Liver (tissue), 9 donors: ENCODE results near the gene KIF26B. TPM values are rescaled to one million over a fixed set of nuclear protein-coding genes. Genes with fewer than 3 reads are reported as not detected.

ENCODE experiments used
- DNase-seq: peaks from one replicate; pipeline ENCODE4 v3.0.0-alpha.2; 2017; ENCODE audit warnings: low spot score
- H3K27ac ChIP-seq, 2 donors: one replicate each; pipeline ENCODE4 v1.7.0; 2013; ENCODE audit warnings: inconsistent platforms in 2 of 2, low read length in 2 of 2, control low read depth in 1 of 2, low read depth in 1 of 2, mild to moderate bottlenecking in 1 of 2
- H3K27me3 ChIP-seq, 4 donors: one replicate each; pipeline versions ENCODE4 v1.6.1 to v1.7.0; 2013; ENCODE audit warnings: low read length in 3 of 4, inconsistent platforms in 1 of 4, mild to moderate bottlenecking in 1 of 4, moderate library complexity in 1 of 4; ENCODE audit not compliant: control insufficient read depth in 4 of 4, insufficient read depth in 4 of 4
- H3K36me3 ChIP-seq, 4 donors: one replicate each; pipeline versions ENCODE4 v1.6.1 to v1.7.0; 2013; ENCODE audit warnings: low read length in 3 of 4, mild to moderate bottlenecking in 3 of 4, low read depth in 1 of 4, moderate library complexity in 1 of 4; ENCODE audit not compliant: control insufficient read depth in 4 of 4, insufficient read depth in 3 of 4
- H3K4me1 ChIP-seq, 4 donors: one replicate each; pipeline versions ENCODE4 v1.6.1 to v1.7.0; 2013; ENCODE audit warnings: low read length in 3 of 4, mild to moderate bottlenecking in 3 of 4, moderate library complexity in 1 of 4; ENCODE audit not compliant: control insufficient read depth in 4 of 4, insufficient read depth in 4 of 4
- H3K4me3 ChIP-seq, 3 donors: one replicate each; pipeline versions ENCODE4 v1.6.1 to v1.7.0; 2013; ENCODE audit warnings: low read length in 3 of 3, control low read depth in 1 of 3, low read depth in 1 of 3, mild to moderate bottlenecking in 1 of 3
- H3K9ac ChIP-seq, 2 donors: one replicate each; pipeline ENCODE4 v1.7.0; 2013; ENCODE audit warnings: low read length in 2 of 2, mild to moderate bottlenecking in 2 of 2, moderate library complexity in 2 of 2, control low read depth in 1 of 2, low read depth in 1 of 2
- H3K9me3 ChIP-seq, 4 donors: one replicate each; pipeline versions ENCODE4 v1.6.1 to v1.7.0; 2013; ENCODE audit warnings: low read length in 3 of 4; ENCODE audit not compliant: control insufficient read depth in 4 of 4
- EGR1 ChIP-seq, 2 donors: IDR thresholded peaks; 2 replicates each; pipeline ENCODE4 v1.6.1; 2016 to 2018; ENCODE audit warnings: antibody characterized with exemption in 2 of 2, low read depth in 2 of 2
- FOXA1 ChIP-seq: IDR thresholded peaks from 2 replicates; pipeline ENCODE4 v1.6.1; 2016; ENCODE audit warnings: antibody characterized with exemption
- FOXA2 ChIP-seq: IDR thresholded peaks from 2 replicates; pipeline ENCODE4 v1.6.1; 2016; ENCODE audit warnings: antibody characterized with exemption
- GABPA ChIP-seq, 2 donors: IDR thresholded peaks in 1 of 2; conservative IDR thresholded peaks in 1 of 2; 2 replicates each; pipeline ENCODE4 v1.6.1; 2016; ENCODE audit warnings: antibody characterized with exemption in 2 of 2, mild to moderate bottlenecking in 1 of 2, moderate library complexity in 1 of 2
- HNF4A ChIP-seq, 2 donors: conservative IDR thresholded peaks; 2 replicates each; pipeline ENCODE4 v1.6.1; 2016; ENCODE audit warnings: antibody characterized with exemption in 2 of 2, mild to moderate bottlenecking in 2 of 2
- HNF4G ChIP-seq: IDR thresholded peaks from 2 replicates; pipeline ENCODE4 v1.6.1; 2016; ENCODE audit warnings: antibody characterized with exemption
- JUND ChIP-seq, 2 donors: IDR thresholded peaks; 2 replicates each; pipeline ENCODE4 v1.6.1; 2016; ENCODE audit warnings: antibody characterized with exemption in 2 of 2
- NR2F2 ChIP-seq: IDR thresholded peaks from 2 replicates; pipeline ENCODE4 v1.6.1; 2016; ENCODE audit warnings: antibody characterized with exemption
- RAD21 ChIP-seq, 2 donors: IDR thresholded peaks; 2 replicates each; pipeline ENCODE4 v1.6.1; 2016; ENCODE audit warnings: antibody characterized with exemption in 2 of 2, mild to moderate bottlenecking in 2 of 2
- RXRA ChIP-seq, 2 donors: IDR thresholded peaks; 2 replicates each; pipeline ENCODE4 v1.6.1; 2017 to 2018; ENCODE audit warnings: antibody characterized with exemption in 2 of 2, mild to moderate bottlenecking in 1 of 2
- WGBS: extraction: QIAGEN DNeasy Blood & Tissue Kit; methylation state at CpG from one replicate; pipeline ENCODE4 v1.1.7; 2013; 5-methylcytosine and 5-hydroxymethylcytosine counted together
- polyA plus RNA-seq, 2 donors: library from polyadenylated mRNA; stranded (reverse) in 1 of 2; unstranded in 1 of 2; fragments of 200-250 nt in 1 of 2; fragments of >200 nt in 1 of 2; fragmentation: Nextera tagmentation in 1 of 2; extraction: Ambion mirVana in 1 of 2; gene quantifications; one replicate each; pipeline versions ENCODE4 v1.2.1 to v1.2.3, GENCODE V29; 2013 to 2015
- total RNA-seq, 2 donors: library from RNA; depleted of rRNA; stranded (reverse); fragments of >200 nt; gene quantifications; one replicate each; pipeline ENCODE4 v1.2.3, GENCODE V29; 2014
- TF ChIP-seq, protein P1 (sequence below): IDR thresholded peaks from 2 replicates; pipeline ENCODE4 v1.6.1; 2016; ENCODE audit warnings: antibody characterized with exemption
- TF ChIP-seq, protein P2 (sequence below): fragments of 150-350 bp; IDR thresholded peaks from 2 replicates; pipeline ENCODE4 v1.5.1; 2017; ENCODE audit warnings: improper control_type of control experiment, low read depth, low read length; ENCODE audit not compliant: missing input control
- TF ChIP-seq, protein P3 (sequence below): IDR thresholded peaks from 2 replicates; pipeline ENCODE4 v1.6.1; 2016; ENCODE audit warnings: antibody characterized with exemption
- TF ChIP-seq, protein P4 (sequence below): IDR thresholded peaks from 2 replicates; pipeline ENCODE4 v1.6.1; 2016; ENCODE audit warnings: antibody characterized with exemption
- donor health status: healthy.
- donor health status: healthy.
- donor health status: healthy.
- donor health status: healthy.
- donor health status: healthy.

The KIF26B gene
- total and polyA plus RNA-seq, 4 donors = 0.10 to 1.7 (median 0.34) TPM

DNA sequence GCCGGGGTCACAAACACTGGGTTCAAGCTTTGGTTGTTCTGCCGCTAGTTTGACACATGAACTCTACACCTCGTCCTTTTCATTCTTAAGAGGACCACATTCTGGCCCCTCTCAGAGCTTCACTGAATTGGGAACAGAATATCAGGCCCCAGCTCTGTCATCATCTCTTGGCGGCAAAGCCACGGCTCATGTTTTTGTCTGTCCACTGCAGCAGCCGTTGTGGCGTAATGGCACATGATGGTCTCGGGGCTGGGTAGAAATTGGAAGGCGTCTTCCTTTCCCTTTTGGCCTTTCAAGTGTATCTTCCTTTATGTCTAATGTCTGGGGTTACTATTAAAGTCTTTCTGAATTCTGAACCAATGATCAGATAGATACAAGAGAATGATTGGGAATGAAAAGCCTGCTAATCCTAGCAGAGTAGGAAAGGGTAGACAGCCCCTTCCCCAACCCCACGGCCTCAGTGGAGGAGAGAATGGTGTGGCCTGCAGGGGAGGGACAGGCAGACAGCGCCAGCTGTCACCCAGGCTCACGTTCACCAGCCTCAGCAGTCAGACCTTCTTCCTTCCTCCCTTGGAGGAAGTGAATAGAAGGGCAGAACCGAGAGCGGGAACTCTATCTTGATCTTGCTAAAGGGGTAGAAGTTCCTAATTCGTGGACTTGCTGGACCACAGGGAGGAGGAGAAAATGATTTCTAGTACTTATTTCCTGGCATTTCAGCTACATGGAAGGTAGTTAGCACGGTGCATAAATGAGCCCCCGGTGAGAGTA, 498.1 kb downstream of the KIF26B start:
- 73% methylated on average over 17 of the region's 17 CpGs for WGBS
- Histone ChIP-seq H3K4me1 (no peaks in the 10 kb centered on the region), H3K4me3 (no peak overlapping the region), H3K9me3 (no peaks in the 10 kb centered on the region), H3K36me3 (no peaks in the 10 kb centered on the region), H3K27me3 (no peaks in the 10 kb centered on the region), H3K27ac (no peak overlapping the region), H3K9ac (no peak overlapping the region)
- TF ChIP-seq, protein P1, sequence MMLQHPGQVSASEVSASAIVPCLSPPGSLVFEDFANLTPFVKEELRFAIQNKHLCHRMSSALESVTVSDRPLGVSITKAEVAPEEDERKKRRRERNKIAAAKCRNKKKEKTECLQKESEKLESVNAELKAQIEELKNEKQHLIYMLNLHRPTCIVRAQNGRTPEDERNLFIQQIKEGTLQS = no peak
- no peak for TF ChIP-seq RXRA (IDR thresholded peaks at IDR 0.05)
- TF ChIP-seq, protein P2, sequence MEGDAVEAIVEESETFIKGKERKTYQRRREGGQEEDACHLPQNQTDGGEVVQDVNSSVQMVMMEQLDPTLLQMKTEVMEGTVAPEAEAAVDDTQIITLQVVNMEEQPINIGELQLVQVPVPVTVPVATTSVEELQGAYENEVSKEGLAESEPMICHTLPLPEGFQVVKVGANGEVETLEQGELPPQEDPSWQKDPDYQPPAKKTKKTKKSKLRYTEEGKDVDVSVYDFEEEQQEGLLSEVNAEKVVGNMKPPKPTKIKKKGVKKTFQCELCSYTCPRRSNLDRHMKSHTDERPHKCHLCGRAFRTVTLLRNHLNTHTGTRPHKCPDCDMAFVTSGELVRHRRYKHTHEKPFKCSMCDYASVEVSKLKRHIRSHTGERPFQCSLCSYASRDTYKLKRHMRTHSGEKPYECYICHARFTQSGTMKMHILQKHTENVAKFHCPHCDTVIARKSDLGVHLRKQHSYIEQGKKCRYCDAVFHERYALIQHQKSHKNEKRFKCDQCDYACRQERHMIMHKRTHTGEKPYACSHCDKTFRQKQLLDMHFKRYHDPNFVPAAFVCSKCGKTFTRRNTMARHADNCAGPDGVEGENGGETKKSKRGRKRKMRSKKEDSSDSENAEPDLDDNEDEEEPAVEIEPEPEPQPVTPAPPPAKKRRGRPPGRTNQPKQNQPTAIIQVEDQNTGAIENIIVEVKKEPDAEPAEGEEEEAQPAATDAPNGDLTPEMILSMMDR = no peak
- no peak for TF ChIP-seq HNF4G
- no peak for TF ChIP-seq FOXA2
- TF ChIP-seq NR2F2 = no peak
- TF ChIP-seq RAD21 (IDR thresholded peaks at IDR 0.05) = no peak
- TF ChIP-seq GABPA (IDR thresholded peaks at IDR 0.05 in 1 of 2, conservative IDR thresholded peaks at IDR 0.05 in 1 of 2) = no peak
- DNase-seq = no peak

DNA sequence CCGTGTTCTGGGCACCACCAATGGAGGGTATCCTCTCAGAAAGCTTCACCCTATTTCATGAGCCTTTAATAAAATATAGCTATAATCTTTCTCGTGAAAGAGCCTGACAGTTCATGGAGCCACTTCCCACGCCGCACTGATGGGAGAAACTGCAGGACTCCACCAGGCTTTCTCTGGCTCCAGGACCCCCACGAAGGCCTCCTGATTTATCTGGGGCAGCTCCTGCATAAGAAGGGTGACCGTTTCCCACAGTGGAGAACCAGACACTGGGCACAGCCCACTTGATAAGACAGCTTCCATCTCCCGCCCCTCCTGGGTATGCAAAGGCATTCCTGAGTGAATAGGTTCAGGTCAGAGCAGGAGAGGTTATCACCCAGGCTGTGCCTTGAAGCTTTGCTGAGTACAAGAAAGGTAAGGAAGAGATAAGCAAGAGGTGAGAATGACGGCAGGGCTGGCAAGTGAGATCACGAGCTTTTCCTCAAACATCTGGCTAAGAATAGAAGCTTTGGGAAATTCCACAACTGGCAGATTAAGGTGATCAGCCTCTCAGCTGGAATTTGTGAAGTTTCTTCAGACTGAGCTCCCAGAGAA, 499.8 kb downstream of the KIF26B start:
- Histone ChIP-seq H3K27me3 (no peaks in the 10 kb centered on the region), H3K9me3 (no peaks in the 10 kb centered on the region), H3K4me1 (no peaks in the 10 kb centered on the region), H3K36me3 (no peaks in the 10 kb centered on the region), H3K4me3 (no peak overlapping the region), H3K9ac (no peak overlapping the region), H3K27ac (no peak overlapping the region)
- no peak for TF ChIP-seq HNF4A (conservative IDR thresholded peaks at IDR 0.05)
- no peak for TF ChIP-seq JUND (IDR thresholded peaks at IDR 0.05)
- TF ChIP-seq, protein P3, sequence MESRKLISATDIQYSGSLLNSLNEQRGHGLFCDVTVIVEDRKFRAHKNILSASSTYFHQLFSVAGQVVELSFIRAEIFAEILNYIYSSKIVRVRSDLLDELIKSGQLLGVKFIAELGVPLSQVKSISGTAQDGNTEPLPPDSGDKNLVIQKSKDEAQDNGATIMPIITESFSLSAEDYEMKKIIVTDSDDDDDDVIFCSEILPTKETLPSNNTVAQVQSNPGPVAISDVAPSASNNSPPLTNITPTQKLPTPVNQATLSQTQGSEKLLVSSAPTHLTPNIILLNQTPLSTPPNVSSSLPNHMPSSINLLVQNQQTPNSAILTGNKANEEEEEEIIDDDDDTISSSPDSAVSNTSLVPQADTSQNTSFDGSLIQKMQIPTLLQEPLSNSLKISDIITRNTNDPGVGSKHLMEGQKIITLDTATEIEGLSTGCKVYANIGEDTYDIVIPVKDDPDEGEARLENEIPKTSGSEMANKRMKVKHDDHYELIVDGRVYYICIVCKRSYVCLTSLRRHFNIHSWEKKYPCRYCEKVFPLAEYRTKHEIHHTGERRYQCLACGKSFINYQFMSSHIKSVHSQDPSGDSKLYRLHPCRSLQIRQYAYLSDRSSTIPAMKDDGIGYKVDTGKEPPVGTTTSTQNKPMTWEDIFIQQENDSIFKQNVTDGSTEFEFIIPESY = no peak
- no peak for TF ChIP-seq FOXA2
- no peak for TF ChIP-seq HNF4G
- TF ChIP-seq EGR1 (IDR thresholded peaks at IDR 0.05; ENCODE audit: low read depth in 2 of 2) = no peak
- no peak for TF ChIP-seq FOXA1
- TF ChIP-seq, protein P1 = no peak
- TF ChIP-seq, protein P4, sequence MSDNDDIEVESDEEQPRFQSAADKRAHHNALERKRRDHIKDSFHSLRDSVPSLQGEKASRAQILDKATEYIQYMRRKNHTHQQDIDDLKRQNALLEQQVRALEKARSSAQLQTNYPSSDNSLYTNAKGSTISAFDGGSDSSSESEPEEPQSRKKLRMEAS = no peak
- DNase-seq = no peak
- 69% methylated on average over 9 of the region's 9 CpGs for WGBS
